HG02642 (cell line): ENCODE results near the gene RBMS3.

Experiments used
- ATAC-seq: cut with Tn5 transposase; IDR thresholded peaks from one replicate; pipeline ENCODE4 v1.9.1; 2021; ENCODE audit warnings: mild to moderate bottlenecking; ENCODE audit not compliant: unreplicated experiment, poor library complexity

The RBMS3 gene

DNA sequence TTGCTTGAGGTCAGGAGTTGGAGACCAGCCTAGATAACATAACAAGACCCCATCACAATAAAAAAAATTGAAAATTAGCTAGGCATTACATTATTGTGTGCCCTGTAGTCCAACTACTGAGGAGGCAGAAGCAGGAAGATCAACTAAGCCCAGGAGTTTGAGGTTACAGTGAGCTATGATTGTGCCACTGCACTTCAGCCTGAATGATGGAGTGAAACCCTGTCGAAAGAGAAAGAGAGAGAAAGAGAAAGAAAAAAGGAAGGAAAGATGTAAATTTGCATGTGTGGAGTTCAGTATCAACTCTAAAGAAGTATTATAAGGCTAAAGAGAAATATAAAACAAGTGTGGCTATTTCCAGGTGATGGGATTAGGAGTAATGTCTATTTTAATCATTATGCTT lies 661.4 kb downstream of the RBMS3 start:
- ATAC-seq, result no peak

- ATAC-seq, result no peak
These were observed 668.3 kb downstream of the RBMS3 start for GRCh38 chr3:29949131-29949530.

- no peak for ATAC-seq
These were observed 669.2 kb downstream of the RBMS3 start for GRCh38 chr3:29949940-29950616.

DNA sequence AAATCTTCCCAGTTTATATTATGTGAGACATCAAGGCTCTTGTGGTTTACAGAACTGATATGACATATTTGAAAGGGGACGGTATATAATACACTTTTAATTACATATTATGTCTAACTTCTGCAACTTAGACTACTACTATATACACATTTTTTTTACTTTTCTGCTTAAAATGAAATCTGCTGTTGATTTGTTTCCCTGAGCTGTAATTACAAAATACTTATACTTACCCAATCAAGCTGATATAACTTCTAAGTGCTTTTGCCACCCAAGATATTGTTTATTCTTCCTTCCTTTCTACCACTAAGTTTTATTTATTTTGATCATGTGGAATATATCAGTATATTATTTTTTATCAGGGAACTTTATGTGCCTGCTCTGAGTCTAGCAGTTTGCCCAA lies 671.6 kb downstream of the RBMS3 start:
- no peak for ATAC-seq

- ATAC-seq, result no peak
These were observed 674.5 kb downstream of the RBMS3 start for GRCh38 chr3:29955413-29955812.

DNA sequence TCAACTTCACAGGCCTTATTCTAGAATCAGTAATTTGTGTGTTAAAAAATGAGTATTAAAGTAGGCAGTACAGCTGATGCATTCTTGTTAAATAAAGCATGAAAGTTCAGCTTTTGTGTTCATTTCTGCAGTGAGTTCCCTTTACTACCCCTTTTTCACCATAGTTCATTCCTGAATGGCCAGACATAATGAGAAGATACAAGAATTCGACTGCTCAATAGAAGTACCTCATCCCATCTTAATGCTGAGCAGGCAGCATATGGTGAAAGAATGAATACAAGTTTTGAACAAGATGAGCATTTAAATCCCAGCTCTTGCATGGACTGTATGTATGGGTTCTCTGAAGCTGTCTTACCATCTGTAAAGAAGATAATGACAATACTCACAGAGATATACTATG lies 677.9 kb downstream of the RBMS3 start:
- no peak for ATAC-seq

- ATAC-seq, result no peak
These were observed 691.0 kb downstream of the RBMS3 start for GRCh38 chr3:29971895-29972294.

DNA sequence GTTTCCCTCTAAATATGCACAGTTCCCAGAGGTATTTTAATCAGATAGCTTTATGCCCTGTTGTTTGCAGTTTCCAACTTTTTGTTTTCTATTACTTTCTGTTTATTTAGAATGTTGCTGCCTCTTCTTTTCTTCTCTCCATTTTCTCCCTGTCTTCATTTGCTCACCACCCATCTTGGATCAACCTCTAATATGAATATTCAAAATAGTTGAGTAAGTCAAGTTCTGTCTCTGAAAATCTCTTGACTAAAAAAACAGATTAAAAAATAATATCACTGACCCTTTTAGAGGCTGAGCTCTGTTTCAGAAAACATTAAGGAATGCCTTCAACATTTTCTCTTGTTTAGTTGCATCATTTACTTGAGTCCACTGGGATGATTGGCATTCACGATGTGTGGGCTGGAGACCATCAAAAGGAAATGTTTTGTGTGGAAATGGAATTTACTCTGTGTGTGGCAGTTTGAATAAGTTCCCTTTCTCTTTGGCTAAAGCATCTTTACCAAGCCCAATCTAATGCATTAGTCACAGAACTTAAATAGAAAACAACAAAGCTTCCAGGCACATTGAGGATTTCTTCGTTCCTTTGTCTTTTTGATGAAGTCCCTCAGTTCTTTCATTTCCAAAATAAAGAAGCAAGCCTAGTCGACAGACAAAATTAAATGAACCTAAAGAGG lies 691.6 kb downstream of the RBMS3 start:
- ATAC-seq, result no peak

GRCh38 chr3:29973763-29974162 lies 692.9 kb downstream of the RBMS3 start:
- ATAC-seq, result no peak

DNA sequence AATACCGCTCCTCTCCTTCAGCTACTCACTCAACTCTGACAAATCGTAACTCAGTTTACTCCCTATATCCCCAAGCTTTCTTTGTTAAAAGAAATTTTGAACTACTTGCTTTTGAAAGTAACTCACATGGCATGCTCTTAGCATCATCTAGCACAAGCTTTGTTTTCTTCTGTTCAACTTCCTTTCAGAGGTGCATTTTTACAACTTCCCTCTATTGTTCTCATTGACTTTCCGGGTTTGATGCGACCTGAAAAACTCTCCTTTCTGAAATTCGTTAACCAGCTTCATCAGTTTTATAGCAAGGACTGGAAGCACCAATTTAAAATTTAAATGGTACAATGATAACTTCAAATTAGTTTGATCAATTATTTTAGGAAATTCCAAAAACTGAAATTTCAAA lies 696.0 kb downstream of the RBMS3 start:
- ATAC-seq, result no peak

DNA sequence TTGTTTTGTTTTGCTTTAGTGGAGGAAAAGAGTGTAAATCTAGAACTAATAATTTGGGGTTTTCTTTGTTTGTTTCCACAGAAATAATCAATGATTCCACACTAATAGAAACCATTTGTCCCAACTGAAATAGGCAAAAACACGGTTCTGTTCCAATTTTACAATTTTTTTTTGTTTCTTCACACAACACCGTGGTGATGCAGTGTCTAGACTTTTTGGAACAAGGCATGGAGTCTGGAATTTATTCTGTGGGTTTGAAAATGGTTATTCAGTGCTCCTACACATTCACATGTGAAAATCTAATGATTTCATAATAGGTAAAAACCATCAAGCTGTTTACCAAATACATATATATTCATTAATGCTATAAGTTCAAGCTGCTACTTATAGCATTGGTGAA lies 696.5 kb downstream of the RBMS3 start:
- ATAC-seq, result no peak

DNA sequence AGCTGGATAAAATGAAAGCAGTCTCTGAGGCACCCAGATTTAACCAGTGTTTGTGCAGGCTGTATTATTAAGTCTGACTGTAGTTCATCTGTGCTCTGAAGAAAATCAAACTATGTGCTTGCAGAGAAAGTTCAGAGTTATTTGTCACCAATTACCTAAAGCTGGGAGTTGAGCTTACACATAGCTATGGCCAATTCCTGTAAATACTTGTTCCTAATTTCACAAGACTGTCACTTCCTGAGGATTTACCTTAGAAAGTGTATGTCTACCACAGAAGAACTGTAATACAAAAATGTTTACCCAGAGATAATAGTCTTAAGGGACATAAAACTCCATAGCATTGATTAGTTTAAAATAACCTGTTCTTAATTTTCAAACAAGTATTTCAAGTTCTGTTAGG lies 697.2 kb downstream of the RBMS3 start:
- ATAC-seq, result no peak

DNA sequence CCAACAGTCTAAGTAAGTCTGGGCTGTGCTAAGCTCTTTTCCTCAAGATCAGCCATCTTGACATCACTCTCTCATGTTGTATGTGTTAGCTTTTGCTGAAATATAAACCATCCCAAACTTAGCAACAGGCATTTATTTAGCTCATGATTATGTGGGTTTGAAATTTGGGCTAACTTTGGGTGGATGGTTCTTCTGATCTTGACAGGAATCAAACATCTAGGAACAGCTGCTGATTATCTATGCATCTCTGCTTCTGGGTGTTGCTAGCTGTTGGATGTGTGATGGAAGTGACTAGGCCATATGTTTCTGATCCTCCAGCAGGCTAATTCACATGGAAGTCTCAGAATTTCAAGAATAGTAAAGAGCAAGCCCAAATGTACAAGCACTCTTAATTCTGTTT lies 710.3 kb downstream of the RBMS3 start:
- ATAC-seq, result no peak

- no peak for ATAC-seq
These were observed 721.9 kb downstream of the RBMS3 start for GRCh38 chr3:30002797-30003196.

- no peak for ATAC-seq
These were observed 722.9 kb downstream of the RBMS3 start for GRCh38 chr3:30003741-30004140.

DNA sequence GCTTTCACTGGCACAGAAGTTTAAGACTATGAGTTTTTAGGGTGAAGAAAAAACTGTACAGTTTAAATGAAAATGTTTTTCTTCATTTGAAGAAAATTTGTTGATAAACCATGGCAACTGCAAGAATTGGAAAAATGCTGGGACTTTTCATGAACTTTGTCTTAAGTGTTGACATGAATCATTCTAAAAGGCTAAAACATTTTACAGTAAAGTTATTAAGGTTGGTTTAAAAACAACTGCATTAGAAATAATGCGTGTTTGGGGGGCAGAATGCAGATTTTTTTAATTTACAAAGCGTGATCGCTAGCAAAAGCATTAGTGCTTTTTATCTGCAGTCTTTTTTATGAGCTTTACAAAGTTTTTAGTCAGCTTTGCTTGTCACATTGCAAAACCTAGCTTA lies 723.6 kb downstream of the RBMS3 start:
- no peak for ATAC-seq

- no peak for ATAC-seq
These were observed 725.2 kb downstream of the RBMS3 start for GRCh38 chr3:30006111-30006510.

- ATAC-seq, result no peak
These were observed 726.8 kb downstream of the RBMS3 start for GRCh38 chr3:30007668-30008067.

- ATAC-seq, result no peak
These were observed 730.4 kb downstream of the RBMS3 start for GRCh38 chr3:30011237-30011803.

DNA sequence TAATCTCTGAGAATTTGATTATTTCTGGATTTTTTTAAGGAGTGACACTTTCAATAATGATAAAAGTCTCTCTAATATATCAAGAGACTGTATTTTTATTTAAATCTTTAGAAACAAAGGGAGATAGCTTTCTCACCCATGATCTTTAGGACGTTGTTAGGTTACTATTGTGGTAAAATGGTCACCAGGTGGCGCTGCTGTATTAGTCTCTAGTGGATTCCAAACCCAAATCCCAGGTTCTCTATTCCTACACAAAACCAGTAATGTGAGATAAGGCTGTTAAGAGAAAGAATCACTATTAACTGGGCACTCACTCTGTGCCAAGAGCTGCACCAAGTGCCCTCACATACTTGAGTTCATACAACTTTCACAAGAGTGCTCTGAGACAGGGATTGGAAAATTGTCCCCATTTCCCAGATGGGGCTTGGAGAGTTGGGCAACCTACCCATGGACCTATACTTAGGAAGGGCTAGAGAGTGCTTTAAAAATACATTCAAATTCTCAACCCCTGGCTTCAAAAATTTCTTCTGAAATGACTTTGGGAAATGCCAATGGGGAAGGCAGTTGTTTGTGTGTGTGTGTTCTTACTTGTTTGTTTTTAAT lies 732.2 kb downstream of the RBMS3 start:
- ATAC-seq, result peak; percentile 64

DNA sequence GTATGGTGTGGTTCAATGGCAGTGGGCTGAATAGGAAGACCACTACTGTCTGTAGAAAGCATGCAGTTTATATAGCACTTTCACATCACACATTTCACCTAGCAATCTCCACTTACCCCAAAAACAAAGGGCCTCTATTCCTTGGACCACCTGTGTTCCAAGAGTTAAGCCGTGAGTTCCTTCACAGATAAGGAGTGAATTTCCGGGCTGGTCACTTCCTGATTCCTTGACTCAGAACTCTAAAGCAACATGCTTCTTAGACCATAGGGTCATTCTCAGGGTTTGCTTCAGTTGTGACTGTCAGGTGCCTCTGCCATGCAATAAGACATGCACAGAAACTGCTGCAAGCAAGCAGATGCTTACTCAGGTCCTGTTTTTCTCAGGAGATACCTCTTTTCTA lies 737.0 kb downstream of the RBMS3 start:
- no peak for ATAC-seq

DNA sequence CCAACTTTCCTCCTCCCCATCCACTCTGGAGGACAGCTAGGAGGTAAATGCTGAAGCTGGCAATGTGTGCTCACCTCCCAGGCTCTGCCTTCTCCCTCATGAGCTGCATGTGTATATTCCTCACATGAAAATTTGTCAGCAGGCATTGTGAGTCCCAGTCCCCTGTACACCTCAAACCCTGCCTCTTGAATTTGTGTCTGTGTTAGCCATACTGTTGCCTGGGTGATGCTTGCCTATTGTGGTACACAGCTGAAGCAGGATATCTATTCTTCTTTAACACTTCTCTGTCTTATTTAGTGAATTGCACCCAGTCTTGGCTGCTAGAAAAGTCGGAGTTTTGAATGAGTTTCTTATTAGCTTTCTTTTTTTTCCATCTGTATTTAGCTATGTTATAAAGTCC lies 739.5 kb downstream of the RBMS3 start:
- no peak for ATAC-seq
